ENCODE data around the gene LOXHD1.

Gene LOXHD1

DNA sequence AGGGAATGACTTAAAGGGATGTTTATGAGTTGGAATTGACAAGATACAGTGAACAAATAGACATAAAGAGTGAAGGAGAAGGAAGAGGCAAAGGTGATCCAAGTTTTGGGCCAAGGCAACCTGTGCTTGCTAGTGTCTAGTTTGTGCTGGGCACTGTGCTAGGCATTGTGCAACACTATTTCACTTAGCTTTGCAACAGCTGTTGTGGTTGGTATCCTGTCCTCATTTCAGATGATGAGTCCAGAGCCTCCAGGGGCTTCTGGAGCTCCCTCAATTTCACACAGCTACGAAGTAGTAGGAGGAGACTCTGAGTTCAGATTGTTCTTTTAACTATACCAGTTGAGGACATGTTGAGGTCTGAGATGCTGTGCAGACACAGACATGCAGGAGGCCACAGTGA is 18.1 kb upstream of the LOXHD1 start:
- no peak for DNase-seq (ENCODE audit: low read depth)
- TF ChIP-seq, protein P1, sequence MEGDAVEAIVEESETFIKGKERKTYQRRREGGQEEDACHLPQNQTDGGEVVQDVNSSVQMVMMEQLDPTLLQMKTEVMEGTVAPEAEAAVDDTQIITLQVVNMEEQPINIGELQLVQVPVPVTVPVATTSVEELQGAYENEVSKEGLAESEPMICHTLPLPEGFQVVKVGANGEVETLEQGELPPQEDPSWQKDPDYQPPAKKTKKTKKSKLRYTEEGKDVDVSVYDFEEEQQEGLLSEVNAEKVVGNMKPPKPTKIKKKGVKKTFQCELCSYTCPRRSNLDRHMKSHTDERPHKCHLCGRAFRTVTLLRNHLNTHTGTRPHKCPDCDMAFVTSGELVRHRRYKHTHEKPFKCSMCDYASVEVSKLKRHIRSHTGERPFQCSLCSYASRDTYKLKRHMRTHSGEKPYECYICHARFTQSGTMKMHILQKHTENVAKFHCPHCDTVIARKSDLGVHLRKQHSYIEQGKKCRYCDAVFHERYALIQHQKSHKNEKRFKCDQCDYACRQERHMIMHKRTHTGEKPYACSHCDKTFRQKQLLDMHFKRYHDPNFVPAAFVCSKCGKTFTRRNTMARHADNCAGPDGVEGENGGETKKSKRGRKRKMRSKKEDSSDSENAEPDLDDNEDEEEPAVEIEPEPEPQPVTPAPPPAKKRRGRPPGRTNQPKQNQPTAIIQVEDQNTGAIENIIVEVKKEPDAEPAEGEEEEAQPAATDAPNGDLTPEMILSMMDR (IDR thresholded peaks at IDR 0.05; ENCODE audit: control insufficient read depth, insufficient read depth, low read depth, low read length, missing control alignments), result no peak
- H3K4me3 ChIP-seq (ENCODE audit: control insufficient read depth, low read depth, low read length), result no peak overlapping the region

DNA sequence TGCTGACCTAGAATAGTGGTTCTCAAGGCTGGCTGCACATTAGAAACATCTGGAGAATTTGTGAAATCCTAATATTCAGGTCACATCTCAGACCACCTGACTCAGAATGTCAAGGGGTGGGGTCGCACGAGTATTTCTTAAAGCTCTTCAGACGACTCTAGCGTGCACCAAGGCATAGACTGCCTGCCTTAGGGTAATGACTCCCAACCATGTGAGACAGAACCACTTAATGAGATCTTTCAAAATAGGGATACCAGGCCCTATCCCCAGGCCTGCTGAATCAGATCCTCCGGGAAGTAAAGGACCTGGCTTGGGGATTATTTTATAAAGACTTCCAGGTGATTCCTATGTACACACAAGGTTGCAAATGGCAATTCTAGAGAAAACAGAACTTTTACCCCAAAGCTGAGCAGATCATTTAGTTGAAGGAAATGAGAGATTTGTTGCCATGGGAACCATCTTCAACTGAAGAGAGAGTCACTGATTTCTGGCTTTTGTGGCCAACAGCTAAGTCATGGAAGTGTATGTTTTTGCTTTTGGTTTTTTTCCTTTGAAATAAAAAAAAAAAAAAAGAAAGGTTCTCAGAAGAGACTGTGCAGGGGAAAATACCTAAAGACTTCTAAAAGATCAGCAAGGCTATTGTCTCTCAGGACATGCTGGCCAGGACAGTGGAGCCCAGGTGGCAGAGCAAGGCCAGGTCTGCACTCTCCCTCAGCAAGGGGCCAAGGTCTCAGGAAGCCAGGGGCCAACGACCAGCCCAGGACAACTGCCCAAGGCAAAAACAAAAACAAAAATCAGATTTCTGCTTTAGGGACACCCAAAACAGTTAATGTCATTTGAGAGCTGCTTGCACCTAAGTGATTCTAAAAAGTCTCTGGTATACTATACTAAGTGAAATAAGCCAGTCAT is 15.3 kb upstream of the LOXHD1 start:
- H3K4me3 ChIP-seq (ENCODE audit: control insufficient read depth, low read depth, low read length), result no peak overlapping the region
- peak; percentile 46 for DNase-seq (ENCODE audit: low read depth)
- TF ChIP-seq, protein P1 (IDR thresholded peaks at IDR 0.05; ENCODE audit: control insufficient read depth, insufficient read depth, low read depth, low read length, missing control alignments), result no peak

DNA sequence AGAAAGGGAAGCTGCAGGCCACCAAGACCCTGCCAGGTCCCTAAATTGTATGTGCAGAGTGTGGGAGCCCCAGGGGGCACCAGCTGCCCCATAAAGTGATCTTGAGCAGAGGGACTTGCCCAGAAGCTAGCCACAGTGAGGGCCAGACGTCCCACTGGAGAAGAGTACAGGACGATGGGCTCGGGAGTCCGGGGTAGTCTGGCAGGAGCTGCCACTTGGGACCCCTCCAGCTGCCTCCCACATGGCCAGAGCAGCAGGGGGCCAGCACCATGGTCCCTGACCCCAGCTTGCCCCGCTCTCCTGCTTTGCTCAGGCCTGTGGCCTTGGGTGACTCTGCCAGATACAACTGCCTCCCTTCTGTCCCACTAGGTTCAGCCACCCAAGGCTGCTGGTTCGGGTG is 11.7 kb upstream of the LOXHD1 start:
- H3K4me3 ChIP-seq (ENCODE audit: control insufficient read depth, low read depth, low read length), result no peak overlapping the region
- DNase-seq (ENCODE audit: low read depth), result no peak
- TF ChIP-seq, protein P1 (IDR thresholded peaks at IDR 0.05; ENCODE audit: control insufficient read depth, insufficient read depth, low read depth, low read length, missing control alignments), result no peak

- no peak for DNase-seq (ENCODE audit: low read depth)
- TF ChIP-seq, protein P1 (IDR thresholded peaks at IDR 0.05; ENCODE audit: control insufficient read depth, insufficient read depth, low read depth, low read length, missing control alignments), result no peak
- H3K4me3 ChIP-seq (ENCODE audit: control insufficient read depth, low read depth, low read length), result no peak overlapping the region
Observed at GRCh38 chr18:46668135-46668534, 11.1 kb upstream of the LOXHD1 start.

- TF ChIP-seq, protein P1 (IDR thresholded peaks at IDR 0.05; ENCODE audit: control insufficient read depth, insufficient read depth, low read depth, low read length, missing control alignments), result no peak
- H3K4me3 ChIP-seq (ENCODE audit: control insufficient read depth, low read depth, low read length), result no peak overlapping the region
- no peak for DNase-seq (ENCODE audit: low read depth)
Observed at GRCh38 chr18:46663539-46663938, 6.5 kb upstream of the LOXHD1 start.

DNA sequence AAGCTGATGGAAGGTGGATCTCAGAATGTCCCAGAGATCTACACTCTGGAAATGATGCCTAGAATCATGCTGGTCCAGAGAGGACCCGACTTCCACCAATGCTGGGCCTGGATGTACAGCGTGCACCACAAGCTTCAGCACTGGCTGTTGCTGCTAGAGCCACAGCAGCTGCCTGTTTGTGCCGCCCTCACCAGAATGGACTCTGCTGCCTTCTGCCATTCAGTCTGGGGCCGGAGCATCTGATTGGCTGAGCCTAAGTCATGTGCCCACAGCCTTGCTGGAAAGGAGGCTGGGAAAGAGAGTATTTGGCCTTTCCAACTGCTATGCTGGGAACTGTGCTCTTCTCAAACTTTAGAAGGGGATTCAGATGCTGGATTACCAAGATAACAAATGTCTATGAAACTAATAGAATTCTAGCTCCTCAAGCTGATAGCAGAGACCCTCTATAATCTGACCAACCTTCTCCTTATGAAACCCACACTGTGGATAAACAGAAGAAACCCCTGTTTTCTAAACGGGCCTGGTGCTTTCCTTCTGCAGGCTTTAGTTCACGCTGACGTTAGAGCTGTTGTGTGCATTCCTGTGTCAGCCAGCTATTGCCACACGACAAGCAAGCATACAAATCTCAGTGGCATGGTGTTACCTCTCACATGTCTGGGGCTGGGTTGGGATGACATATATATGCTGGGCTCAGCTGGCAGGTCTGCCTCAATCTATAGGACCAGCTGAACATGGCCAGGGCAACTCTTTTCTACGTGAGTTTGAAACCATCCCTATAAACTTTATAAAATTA is 4.1 kb upstream of the LOXHD1 start:
- DNase-seq (ENCODE audit: low read depth), result no peak
- H3K4me3 ChIP-seq (ENCODE audit: control insufficient read depth, low read depth, low read length), result no peak overlapping the region
- TF ChIP-seq, protein P1 (IDR thresholded peaks at IDR 0.05; ENCODE audit: control insufficient read depth, insufficient read depth, low read depth, low read length, missing control alignments), result no peak
